ENCODE data around the gene TRUB1. TPM values are rescaled to one million over a fixed set of nuclear protein-coding genes. Genes with fewer than 3 reads are reported as not detected.

The TRUB1 gene
- total and polyA plus RNA-seq, 4 donors: 5.4 to 11.5 (median 9.1) TPM

DNA sequence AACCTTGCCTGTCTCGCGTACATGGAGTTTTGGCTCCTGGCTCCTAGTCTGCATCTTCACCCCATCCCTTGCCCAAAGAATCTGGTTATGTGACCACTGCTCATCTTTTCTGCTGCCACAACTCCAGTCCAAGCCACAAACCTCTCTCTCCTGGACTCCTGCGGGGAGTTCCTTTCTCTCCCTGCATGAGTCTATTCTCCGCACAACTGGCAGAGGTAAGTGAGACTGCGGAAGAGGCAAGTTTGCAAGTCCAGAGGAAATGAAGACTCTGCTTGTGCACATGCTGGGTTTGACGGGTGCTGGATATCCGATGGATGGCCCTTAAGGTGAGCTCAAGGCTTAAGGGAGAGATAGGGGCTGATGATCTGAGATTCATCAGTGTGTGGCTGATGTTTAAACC, 61.0 kb downstream of the TRUB1 start:
- Histone ChIP-seq H3K27ac (ENCODE audit: low read depth in 1 of 2, low read length in 2 of 2) (no peak overlapping the region), H3K4me1 (ENCODE audit: control insufficient read depth in 1 of 2, insufficient read depth in 2 of 2, low read length in 2 of 2) (no peaks in the 10 kb centered on the region), H3K36me3 (ENCODE audit: control insufficient read depth in 1 of 2, insufficient read depth in 2 of 2, low read length in 1 of 2) (no peaks in the 10 kb centered on the region), H3K4me3 (ENCODE audit: low read length in 2 of 2) (no peak overlapping the region), H3K27me3 (ENCODE audit: control insufficient read depth in 1 of 2, insufficient read depth in 2 of 2, low read length in 1 of 2) (no peaks in the 10 kb centered on the region), H3K9me3 (ENCODE audit: control insufficient read depth, low read length) (no peaks in the 10 kb centered on the region)
- ATAC-seq (ENCODE audit: low FRiP score) (no peak), DNase-seq (no peak)
- 92 to 96% methylated on average over 7 of the region's 7 CpGs for WGBS, 2 donors
- intact Hi-C loops (cut with DNase I): no loop called here

GRCh38 chr10:115001506-115002381, 63.7 kb downstream of the TRUB1 start:
- Histone ChIP-seq H3K4me3 (ENCODE audit: low read length in 2 of 2) (peak overlapping the region; percentile 14 to 70), H3K4me1 (ENCODE audit: control insufficient read depth in 1 of 2, insufficient read depth in 2 of 2, low read length in 2 of 2) (no peaks in the 10 kb centered on the region), H3K9me3 (ENCODE audit: control insufficient read depth, low read length) (no peaks in the 10 kb centered on the region), H3K27me3 (ENCODE audit: control insufficient read depth in 1 of 2, insufficient read depth in 2 of 2, low read length in 1 of 2) (no peaks in the 10 kb centered on the region), H3K27ac (ENCODE audit: low read depth in 1 of 2, low read length in 2 of 2) (peak overlapping the region; percentile 60 to 73), H3K36me3 (ENCODE audit: control insufficient read depth in 1 of 2, insufficient read depth in 2 of 2, low read length in 1 of 2) (no peaks in the 10 kb centered on the region)
- peak in 1 of 2 donors; percentile 58 for DNase-seq
- WGBS, 2 donors: 18 to 19% methylated on average over 13 of the region's 13 CpGs
- peak; percentile 70 for ATAC-seq (ENCODE audit: low FRiP score)
- intact Hi-C loops (cut with DNase I): loop anchor here in 1 of 2 donors (2.0 kb wide), 1 partner anchor 91 kb away; the partner anchor contains the start of gene ATRNL1

GRCh38 chr10:115003396-115003795, 65.4 kb downstream of the TRUB1 start:
- Histone ChIP-seq H3K27ac (ENCODE audit: low read depth in 1 of 2, low read length in 2 of 2) (no peak overlapping the region), H3K9me3 (ENCODE audit: control insufficient read depth, low read length) (no peaks in the 10 kb centered on the region), H3K27me3 (ENCODE audit: control insufficient read depth in 1 of 2, insufficient read depth in 2 of 2, low read length in 1 of 2) (no peaks in the 10 kb centered on the region), H3K36me3 (ENCODE audit: control insufficient read depth in 1 of 2, insufficient read depth in 2 of 2, low read length in 1 of 2) (no peaks in the 10 kb centered on the region), H3K4me3 (ENCODE audit: low read length in 2 of 2) (no peak overlapping the region), H3K4me1 (ENCODE audit: control insufficient read depth in 1 of 2, insufficient read depth in 2 of 2, low read length in 2 of 2) (no peaks in the 10 kb centered on the region)
- intact Hi-C loops (cut with DNase I): no loop called here
- ATAC-seq (ENCODE audit: low FRiP score) (no peak), DNase-seq (no peak)
- WGBS, 2 donors: 95 to 96% methylated on average over 2 of the region's 2 CpGs

GRCh38 chr10:115004236-115004862, 66.4 kb downstream of the TRUB1 start:
- intact Hi-C loops (cut with DNase I): no loop called here
- H3K36me3 ChIP-seq (ENCODE audit: control insufficient read depth in 1 of 2, insufficient read depth in 2 of 2, low read length in 1 of 2): no peaks in the 10 kb centered on the region
- no peak for ATAC-seq (ENCODE audit: low FRiP score)
- no peak for DNase-seq
- H3K9me3 ChIP-seq (ENCODE audit: control insufficient read depth, low read length): no peaks in the 10 kb centered on the region
- H3K27me3 ChIP-seq (ENCODE audit: control insufficient read depth in 1 of 2, insufficient read depth in 2 of 2, low read length in 1 of 2): no peaks in the 10 kb centered on the region
- 84 to 87% methylated on average over 3 of the region's 3 CpGs for WGBS, 2 donors
- no peak overlapping the region for H3K4me3 ChIP-seq (ENCODE audit: low read length in 2 of 2)
- H3K4me1 ChIP-seq (ENCODE audit: control insufficient read depth in 1 of 2, insufficient read depth in 2 of 2, low read length in 2 of 2): no peaks in the 10 kb centered on the region
- H3K27ac ChIP-seq (ENCODE audit: low read depth in 1 of 2, low read length in 2 of 2): no peak overlapping the region

DNA sequence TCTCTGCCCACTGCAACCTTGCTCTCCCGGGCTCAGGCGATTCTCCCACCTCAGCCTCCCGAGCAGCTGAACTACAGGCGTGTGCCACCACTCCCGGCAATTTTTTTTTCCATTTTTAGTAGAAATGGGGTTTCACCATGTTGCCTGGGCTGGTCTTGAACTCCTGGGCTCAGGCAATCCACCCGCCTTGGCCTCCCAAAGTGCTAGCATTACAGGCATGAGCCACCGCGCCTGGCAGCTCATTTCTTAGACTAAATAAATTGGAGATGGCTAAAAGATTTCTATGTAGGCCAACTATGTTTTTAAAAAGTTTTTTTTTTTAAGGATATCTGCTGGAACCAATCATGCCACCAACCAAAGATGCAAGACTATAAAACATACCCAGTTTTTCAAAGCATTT, 67.8 kb downstream of the TRUB1 start:
- no peak for ATAC-seq (ENCODE audit: low FRiP score)
- no peaks in the 10 kb centered on the region for H3K4me1 ChIP-seq (ENCODE audit: control insufficient read depth in 1 of 2, insufficient read depth in 2 of 2, low read length in 2 of 2)
- WGBS, 2 donors: 92 to 94% methylated on average over 8 of the region's 8 CpGs
- no peaks in the 10 kb centered on the region for H3K27me3 ChIP-seq (ENCODE audit: control insufficient read depth in 1 of 2, insufficient read depth in 2 of 2, low read length in 1 of 2)
- intact Hi-C loops (cut with DNase I): no loop called here
- H3K27ac ChIP-seq (ENCODE audit: low read depth in 1 of 2, low read length in 2 of 2): no peak overlapping the region
- H3K36me3 ChIP-seq (ENCODE audit: control insufficient read depth in 1 of 2, insufficient read depth in 2 of 2, low read length in 1 of 2): no peaks in the 10 kb centered on the region
- DNase-seq: no peak
- H3K4me3 ChIP-seq (ENCODE audit: low read length in 2 of 2): no peak overlapping the region
- no peaks in the 10 kb centered on the region for H3K9me3 ChIP-seq (ENCODE audit: control insufficient read depth, low read length)

DNA sequence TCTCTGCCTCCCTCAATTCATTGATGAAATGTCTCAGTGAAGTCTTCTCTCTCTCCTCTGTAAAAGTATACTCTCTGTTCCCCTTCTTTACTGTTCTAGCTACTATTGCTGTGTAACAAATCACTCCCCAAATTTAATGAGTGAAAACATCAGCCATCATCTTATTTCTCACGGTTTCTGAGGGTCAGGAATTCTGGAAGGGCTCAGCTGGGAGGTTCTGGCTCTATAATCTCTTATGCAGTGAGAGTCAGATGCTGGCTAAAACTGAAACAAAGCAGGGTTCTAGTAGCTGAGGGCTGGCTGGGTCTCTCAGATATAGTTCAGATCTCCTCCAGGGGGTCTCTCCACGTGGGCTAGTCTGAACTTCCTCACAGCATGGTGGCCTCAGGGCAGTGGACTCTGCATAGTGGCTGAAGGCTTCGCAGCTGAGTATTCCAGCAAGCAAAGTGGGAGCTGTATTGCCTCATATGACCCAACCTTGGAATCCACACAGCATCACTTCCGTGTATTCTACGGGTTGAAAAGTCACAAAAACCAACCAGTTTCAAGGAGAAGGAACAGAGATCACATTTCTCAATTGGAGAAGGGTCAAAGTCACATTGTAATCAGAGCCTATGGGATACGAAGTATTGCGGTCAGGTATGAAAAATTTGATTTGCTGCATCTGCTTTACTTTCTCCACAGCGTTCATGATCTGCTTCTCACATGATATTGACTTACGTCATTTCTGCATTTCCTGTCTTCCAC, 80.4 kb downstream of the TRUB1 start:
- 86% methylated on average over 9 of the region's 9 CpGs for WGBS, 2 donors
- ATAC-seq (ENCODE audit: low FRiP score): no peak
- DNase-seq: no peak
- no peaks in the 10 kb centered on the region for H3K4me1 ChIP-seq (ENCODE audit: control insufficient read depth in 1 of 2, insufficient read depth in 2 of 2, low read length in 2 of 2)
- no peak overlapping the region for H3K27ac ChIP-seq (ENCODE audit: low read depth in 1 of 2, low read length in 2 of 2)
- intact Hi-C loops (cut with DNase I): no loop called here
- no peaks in the 10 kb centered on the region for H3K9me3 ChIP-seq (ENCODE audit: control insufficient read depth, low read length)
- no peaks in the 10 kb centered on the region for H3K27me3 ChIP-seq (ENCODE audit: control insufficient read depth in 1 of 2, insufficient read depth in 2 of 2, low read length in 1 of 2)
- no peak overlapping the region for H3K4me3 ChIP-seq (ENCODE audit: low read length in 2 of 2)
- H3K36me3 ChIP-seq (ENCODE audit: control insufficient read depth in 1 of 2, insufficient read depth in 2 of 2, low read length in 1 of 2): no peaks in the 10 kb centered on the region

DNA sequence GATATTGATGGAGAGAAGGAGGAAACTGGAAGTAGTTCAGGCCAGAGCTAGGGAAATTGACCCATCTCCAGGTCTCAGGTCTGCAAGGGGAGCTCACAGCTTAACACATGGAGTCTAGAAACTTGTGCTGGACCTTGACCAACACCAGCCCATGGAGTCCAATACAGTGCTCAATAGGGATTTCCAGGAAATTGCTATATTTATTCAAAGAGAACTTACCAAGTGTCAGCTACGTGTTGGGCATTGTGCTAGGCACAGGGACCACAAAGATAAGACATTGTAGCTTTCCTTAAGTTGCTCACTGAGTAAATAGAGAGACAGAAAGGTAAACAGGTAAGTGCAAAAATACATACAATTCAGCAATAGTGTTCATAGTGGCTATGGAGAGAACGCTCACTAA, 82.5 kb downstream of the TRUB1 start:
- ATAC-seq (ENCODE audit: low FRiP score) (no peak), DNase-seq (no peak)
- 92% methylated on average over 2 of the region's 2 CpGs for WGBS, 2 donors
- no peaks in the 10 kb centered on the region for H3K4me1 ChIP-seq (ENCODE audit: control insufficient read depth in 1 of 2, insufficient read depth in 2 of 2, low read length in 2 of 2)
- H3K27ac ChIP-seq (ENCODE audit: low read depth in 1 of 2, low read length in 2 of 2): no peak overlapping the region
- no peak overlapping the region for H3K4me3 ChIP-seq (ENCODE audit: low read length in 2 of 2)
- no peaks in the 10 kb centered on the region for H3K9me3 ChIP-seq (ENCODE audit: control insufficient read depth, low read length)
- H3K36me3 ChIP-seq (ENCODE audit: control insufficient read depth in 1 of 2, insufficient read depth in 2 of 2, low read length in 1 of 2): no peaks in the 10 kb centered on the region
- intact Hi-C loops (cut with DNase I): no loop called here
- H3K27me3 ChIP-seq (ENCODE audit: control insufficient read depth in 1 of 2, insufficient read depth in 2 of 2, low read length in 1 of 2): no peaks in the 10 kb centered on the region

GRCh38 chr10:115022733-115023132, 84.7 kb downstream of the TRUB1 start:
- intact Hi-C loops (cut with DNase I): no loop called here
- no peak for ATAC-seq (ENCODE audit: low FRiP score)
- no peak for DNase-seq

More at GRCh38 chr10:115022733-115023132, 84.7 kb downstream of the TRUB1 start:
- WGBS, 2 donors: 84 to 87% methylated on average over 5 of the region's 5 CpGs
- Histone ChIP-seq H3K27me3 (ENCODE audit: control insufficient read depth in 1 of 2, insufficient read depth in 2 of 2, low read length in 1 of 2) (no peaks in the 10 kb centered on the region), H3K27ac (ENCODE audit: low read depth in 1 of 2, low read length in 2 of 2) (no peak overlapping the region), H3K36me3 (ENCODE audit: control insufficient read depth in 1 of 2, insufficient read depth in 2 of 2, low read length in 1 of 2) (no peaks in the 10 kb centered on the region), H3K9me3 (ENCODE audit: control insufficient read depth, low read length) (no peaks in the 10 kb centered on the region), H3K4me1 (ENCODE audit: control insufficient read depth in 1 of 2, insufficient read depth in 2 of 2, low read length in 2 of 2) (no peaks in the 10 kb centered on the region), H3K4me3 (ENCODE audit: low read length in 2 of 2) (no peak overlapping the region)

All from aorta (tissue), 5 donors.